ENCODE measurements around the gene TMED10.
"Not testable (repeated sequence)": the region's sequence is repeated elsewhere in the genome, so short reads cannot be mapped to it uniquely, and the experiment has no call there.

Gene TMED10

GRCh38 chr14:75127474-75127820, 49.0 kb downstream of the TMED10 start:
- not testable (repeated sequence) for H3K27me3 ChIP-seq (ENCODE audit: insufficient read depth, low read length); H3K9me3 ChIP-seq (ENCODE audit: low read length); H2AFZ ChIP-seq (ENCODE audit: low read depth, low read length); H3K4me1 ChIP-seq (ENCODE audit: insufficient read depth, low read length); H3K36me3 ChIP-seq (ENCODE audit: insufficient read depth, low read length)
- H3K4me3 ChIP-seq (ENCODE audit: low read length): peak overlapping the region; percentile 68

DNA sequence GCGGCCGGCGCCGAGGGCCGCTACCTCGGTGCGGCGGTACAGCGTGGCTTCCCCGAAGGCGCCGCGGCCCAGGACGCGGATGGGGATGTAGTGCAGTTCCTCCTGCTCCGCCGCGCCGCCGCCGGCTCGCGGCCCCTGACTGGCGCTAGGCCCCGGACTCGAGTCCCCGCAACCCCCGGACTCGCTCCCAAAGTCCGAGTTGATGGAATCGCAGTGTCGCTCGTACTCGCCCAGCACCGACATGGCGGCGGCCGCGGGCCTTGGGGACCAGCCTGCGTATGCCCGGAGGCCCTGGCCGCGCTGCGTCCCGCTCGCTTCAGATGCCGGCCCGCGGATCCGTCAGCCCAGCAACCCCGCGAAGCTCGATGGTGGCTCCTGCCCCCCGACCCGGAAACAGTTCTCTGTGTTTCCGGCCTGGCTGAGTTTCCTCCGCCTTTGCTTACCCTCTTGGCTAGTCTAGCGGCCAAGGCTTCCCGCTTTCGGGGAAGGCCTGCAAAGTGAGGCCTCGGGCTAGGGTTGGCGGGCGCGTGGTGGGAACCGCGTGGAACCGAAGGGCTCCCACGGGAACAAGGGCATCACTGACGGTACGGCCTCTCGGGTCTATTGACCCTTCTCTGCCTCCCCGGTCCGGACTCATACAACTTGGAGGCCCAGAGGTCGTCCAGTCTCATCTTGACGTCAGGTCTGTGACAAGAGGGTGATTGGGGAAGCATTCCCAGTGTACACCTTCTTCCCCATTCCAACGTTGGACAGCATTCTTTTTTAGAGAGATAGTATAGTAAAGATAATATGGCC, 49.5 kb downstream of the TMED10 start, which contains the start of gene NEK9:
TSS of gene NEK9 (minus strand) at position 370 of the 795 bp plus-strand sequence. CDS start at position 243, 127 bp downstream.
- peak within 1 kb of the TSS; percentile 49 for H2AFZ ChIP-seq (ENCODE audit: low read depth, low read length)
- H3K4me1 ChIP-seq (ENCODE audit: insufficient read depth, low read length): peaks cover 9% of the 10 kb centered on the region
- H3K36me3 ChIP-seq (ENCODE audit: insufficient read depth, low read length): no peaks in the 10 kb centered on the region
- H3K4me3 ChIP-seq (ENCODE audit: low read length): peak within 1 kb of the TSS; percentile 68
- H3K9me3 ChIP-seq (ENCODE audit: low read length): no peaks in the 10 kb centered on the region
- H3K27me3 ChIP-seq (ENCODE audit: insufficient read depth, low read length): no peaks in the 10 kb centered on the region

GRCh38 chr14:75126121-75126544, 50.3 kb downstream of the TMED10 start:
- H3K4me1 ChIP-seq (ENCODE audit: insufficient read depth, low read length): peaks cover 9% of the 10 kb centered on the region
- H3K36me3 ChIP-seq (ENCODE audit: insufficient read depth, low read length): no peaks in the 10 kb centered on the region
- peak overlapping the region; percentile 68 for H3K4me3 ChIP-seq (ENCODE audit: low read length)
- no peaks in the 10 kb centered on the region for H3K27me3 ChIP-seq (ENCODE audit: insufficient read depth, low read length)
- H3K9me3 ChIP-seq (ENCODE audit: low read length): no peaks in the 10 kb centered on the region
- no peak overlapping the region for H2AFZ ChIP-seq (ENCODE audit: low read depth, low read length)

DNA sequence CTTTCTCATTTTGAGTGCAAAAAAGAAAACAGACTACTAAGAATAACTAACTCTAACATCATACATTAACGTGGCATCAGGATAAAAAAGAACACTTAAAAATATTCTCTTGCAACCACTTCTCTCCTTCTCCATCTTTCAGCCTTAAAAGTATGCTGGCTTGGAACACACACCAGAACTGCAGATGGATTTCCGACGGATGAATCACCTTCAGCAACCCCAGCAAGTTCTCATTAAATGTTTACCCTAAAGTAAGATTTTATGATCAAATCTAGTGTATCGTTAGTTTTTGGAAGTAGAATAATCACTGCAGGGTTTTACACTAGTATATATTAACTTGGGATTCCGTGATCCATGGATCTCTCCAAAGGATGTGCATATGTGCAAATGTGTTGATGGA, 50.8 kb downstream of the TMED10 start:
- Histone ChIP-seq H3K27me3 (ENCODE audit: insufficient read depth, low read length) (no peaks in the 10 kb centered on the region), H3K9me3 (ENCODE audit: low read length) (no peaks in the 10 kb centered on the region), H3K4me3 (ENCODE audit: low read length) (peak overlapping the region; percentile 68), H3K36me3 (ENCODE audit: insufficient read depth, low read length) (no peaks in the 10 kb centered on the region), H3K4me1 (ENCODE audit: insufficient read depth, low read length) (peaks cover 9% of the 10 kb centered on the region), H2AFZ (ENCODE audit: low read depth, low read length) (no peak overlapping the region)

DNA sequence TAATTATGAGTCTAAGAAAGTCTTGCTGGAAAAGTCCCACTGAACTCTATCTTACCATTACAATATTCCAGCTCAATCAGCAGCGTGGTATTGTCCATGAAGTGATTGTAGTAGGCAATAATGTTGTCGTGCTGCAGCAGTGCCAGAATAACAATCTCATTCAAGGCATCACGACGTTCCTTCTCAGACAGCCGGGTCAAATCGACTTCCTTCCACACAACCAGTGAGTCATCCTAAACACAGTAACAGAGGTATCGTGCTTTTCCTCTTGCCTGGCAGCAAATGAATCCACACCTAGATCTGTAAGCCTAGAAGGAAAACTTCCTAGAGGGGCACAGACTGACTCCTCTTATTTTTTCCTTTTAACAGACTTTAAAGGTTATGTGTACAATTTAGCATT, 52.4 kb downstream of the TMED10 start:
- Histone ChIP-seq H3K4me3 (ENCODE audit: low read length) (no peak overlapping the region), H3K4me1 (ENCODE audit: insufficient read depth, low read length) (peaks cover 9% of the 10 kb centered on the region), H3K27me3 (ENCODE audit: insufficient read depth, low read length) (no peaks in the 10 kb centered on the region)

GRCh38 chr14:75121552-75121951, 54.9 kb downstream of the TMED10 start:
- H3K4me1 ChIP-seq (ENCODE audit: insufficient read depth, low read length): peaks cover 3% of the 10 kb centered on the region
- H3K9me3 ChIP-seq (ENCODE audit: low read length): no peaks in the 10 kb centered on the region
- H3K27me3 ChIP-seq (ENCODE audit: insufficient read depth, low read length): no peaks in the 10 kb centered on the region
- no peak overlapping the region for H3K4me3 ChIP-seq (ENCODE audit: low read length)
- peaks cover 2% of the 10 kb centered on the region for H3K36me3 ChIP-seq (ENCODE audit: insufficient read depth, low read length)
- H2AFZ ChIP-seq (ENCODE audit: low read depth, low read length): no peak overlapping the region

More for the DNA sequence above, 52.4 kb downstream of the TMED10 start:
- Histone ChIP-seq H3K9me3 (ENCODE audit: low read length) (no peaks in the 10 kb centered on the region), H3K36me3 (ENCODE audit: insufficient read depth, low read length) (no peaks in the 10 kb centered on the region), H2AFZ (ENCODE audit: low read depth, low read length) (no peak overlapping the region)

DNA sequence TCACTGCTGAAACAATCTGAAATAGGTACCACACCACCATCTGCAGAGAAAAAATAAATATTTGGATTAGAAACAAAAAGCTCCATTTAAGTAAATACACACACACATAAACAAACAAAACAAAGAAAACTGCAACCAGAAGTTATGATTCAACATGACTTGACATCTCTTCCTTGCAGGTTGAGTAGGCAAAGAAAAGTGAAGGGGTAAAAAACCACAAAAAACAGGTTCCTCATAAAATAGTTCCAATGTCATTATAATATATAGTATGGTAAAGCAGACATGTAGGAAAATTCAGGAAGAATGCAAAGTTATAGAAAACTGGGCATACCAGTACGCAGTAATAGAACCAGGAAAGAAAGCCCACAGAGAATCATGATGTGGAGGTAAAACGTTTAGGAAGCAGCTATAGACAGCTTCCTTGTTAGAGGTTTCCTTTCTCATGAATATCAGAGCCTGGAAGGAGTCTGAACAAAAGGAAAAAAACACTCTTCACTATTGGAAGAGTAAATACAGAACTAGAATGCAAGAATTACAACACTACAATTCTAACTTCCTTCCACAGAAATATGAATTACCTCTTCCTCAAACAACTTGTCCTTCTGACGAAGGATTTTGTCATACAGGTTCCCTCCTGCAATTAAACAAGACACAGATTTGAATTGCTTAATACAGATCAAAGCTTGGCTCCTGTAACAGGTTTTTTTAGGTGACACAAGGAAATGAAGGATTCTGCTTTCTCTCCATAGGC, 55.7 kb downstream of the TMED10 start:
- H2AFZ ChIP-seq (ENCODE audit: low read depth, low read length): no peak overlapping the region
- H3K4me1 ChIP-seq (ENCODE audit: insufficient read depth, low read length): peaks cover 3% of the 10 kb centered on the region
- no peaks in the 10 kb centered on the region for H3K9me3 ChIP-seq (ENCODE audit: low read length)
- no peak overlapping the region for H3K4me3 ChIP-seq (ENCODE audit: low read length)
- no peaks in the 10 kb centered on the region for H3K27me3 ChIP-seq (ENCODE audit: insufficient read depth, low read length)
- peaks cover 2% of the 10 kb centered on the region for H3K36me3 ChIP-seq (ENCODE audit: insufficient read depth, low read length)

DNA sequence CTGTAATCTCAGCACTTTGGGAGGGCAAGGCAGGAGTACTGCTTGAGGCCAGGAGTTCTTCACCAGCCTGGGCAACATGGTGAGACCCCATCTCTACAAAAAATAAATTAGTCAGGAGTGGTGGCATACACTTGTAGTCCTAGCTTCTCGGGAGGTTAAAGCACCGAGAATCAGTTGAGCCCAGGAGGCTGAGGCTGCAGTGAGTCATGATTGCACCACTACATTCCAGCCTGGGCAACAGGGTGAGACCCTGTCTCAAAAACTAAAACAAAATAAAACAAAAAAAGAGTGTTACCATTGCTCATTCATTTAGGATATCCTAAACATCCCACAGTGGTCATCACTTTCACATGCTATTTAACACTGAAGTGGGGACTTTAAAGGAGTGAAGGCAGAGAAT, 57.4 kb downstream of the TMED10 start:
- H3K4me3 ChIP-seq (ENCODE audit: low read length): no peak overlapping the region
- H3K27me3 ChIP-seq (ENCODE audit: insufficient read depth, low read length): no peaks in the 10 kb centered on the region
- no peaks in the 10 kb centered on the region for H3K4me1 ChIP-seq (ENCODE audit: insufficient read depth, low read length)
- no peaks in the 10 kb centered on the region for H3K9me3 ChIP-seq (ENCODE audit: low read length)
- no peak overlapping the region for H2AFZ ChIP-seq (ENCODE audit: low read depth, low read length)
- H3K36me3 ChIP-seq (ENCODE audit: insufficient read depth, low read length): peaks cover 10% of the 10 kb centered on the region

DNA sequence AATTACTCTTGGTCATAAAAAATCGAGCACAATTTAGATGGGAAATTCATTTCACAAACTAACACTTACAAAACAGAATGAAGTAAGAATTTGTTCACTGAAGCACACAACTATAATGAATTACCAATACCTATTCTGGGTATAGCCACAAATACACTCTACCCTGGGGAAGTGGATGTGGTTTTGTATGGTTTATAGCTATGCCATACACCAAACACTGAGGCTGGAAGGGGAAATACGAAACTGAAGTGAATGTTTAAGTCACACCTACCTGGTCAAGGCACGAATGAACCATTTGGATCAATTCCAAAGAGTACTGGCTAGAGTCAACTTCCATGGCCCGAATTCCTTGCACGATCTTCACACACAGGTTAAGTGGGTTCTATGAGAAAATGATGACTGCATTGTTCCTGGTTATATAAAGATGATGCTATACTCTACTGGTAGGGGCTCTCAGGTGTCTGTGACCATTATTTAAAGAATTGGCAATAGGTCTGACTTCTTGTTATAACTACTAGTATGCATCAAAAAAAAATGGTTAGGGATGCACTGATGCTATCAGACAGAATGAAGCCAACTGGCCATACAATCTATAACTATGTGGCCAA, 62.4 kb downstream of the TMED10 start:
- peaks cover 34% of the 10 kb centered on the region for H3K36me3 ChIP-seq (ENCODE audit: insufficient read depth, low read length)

DNA sequence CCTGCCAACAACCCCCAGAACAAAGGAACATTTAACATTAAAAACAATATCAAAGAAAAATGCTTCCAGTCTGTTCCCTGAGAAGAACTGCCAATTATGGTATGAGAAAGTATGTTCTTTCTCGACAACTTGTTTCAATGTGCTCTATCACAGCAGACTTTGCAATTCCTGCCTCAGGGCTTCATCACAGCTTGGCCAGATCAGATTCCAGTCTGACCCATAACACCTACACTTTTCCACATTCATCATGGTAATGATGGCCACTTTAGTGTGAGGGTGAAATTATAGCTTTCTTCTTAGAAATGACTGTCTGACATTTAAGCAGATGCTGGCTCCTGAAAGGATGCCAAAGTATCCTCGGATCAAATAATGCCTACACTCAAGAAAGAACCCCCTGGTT, 66.5 kb downstream of the TMED10 start:
- no peaks in the 10 kb centered on the region for H3K9me3 ChIP-seq (ENCODE audit: low read length)
- no peaks in the 10 kb centered on the region for H3K4me1 ChIP-seq (ENCODE audit: insufficient read depth, low read length)
- no peaks in the 10 kb centered on the region for H3K27me3 ChIP-seq (ENCODE audit: insufficient read depth, low read length)
- H3K36me3 ChIP-seq (ENCODE audit: insufficient read depth, low read length): peaks cover 46% of the 10 kb centered on the region
- no peak overlapping the region for H3K4me3 ChIP-seq (ENCODE audit: low read length)
- H2AFZ ChIP-seq (ENCODE audit: low read depth, low read length): no peak overlapping the region

More for the DNA sequence above, 62.4 kb downstream of the TMED10 start:
- Histone ChIP-seq H3K27me3 (ENCODE audit: insufficient read depth, low read length) (no peaks in the 10 kb centered on the region), H2AFZ (ENCODE audit: low read depth, low read length) (no peak overlapping the region), H3K4me3 (ENCODE audit: low read length) (no peak overlapping the region), H3K9me3 (ENCODE audit: low read length) (no peaks in the 10 kb centered on the region), H3K4me1 (ENCODE audit: insufficient read depth, low read length) (no peaks in the 10 kb centered on the region)

- Histone ChIP-seq H2AFZ (ENCODE audit: low read depth, low read length) (no peak overlapping the region), H3K4me1 (ENCODE audit: insufficient read depth, low read length) (no peaks in the 10 kb centered on the region), H3K36me3 (ENCODE audit: insufficient read depth, low read length) (peaks cover 36% of the 10 kb centered on the region), H3K4me3 (ENCODE audit: low read length) (no peak overlapping the region), H3K27me3 (ENCODE audit: insufficient read depth, low read length) (no peaks in the 10 kb centered on the region), H3K9me3 (ENCODE audit: low read length) (no peaks in the 10 kb centered on the region)
Measured at GRCh38 chr14:75107186-75107585, 69.2 kb downstream of the TMED10 start.

DNA sequence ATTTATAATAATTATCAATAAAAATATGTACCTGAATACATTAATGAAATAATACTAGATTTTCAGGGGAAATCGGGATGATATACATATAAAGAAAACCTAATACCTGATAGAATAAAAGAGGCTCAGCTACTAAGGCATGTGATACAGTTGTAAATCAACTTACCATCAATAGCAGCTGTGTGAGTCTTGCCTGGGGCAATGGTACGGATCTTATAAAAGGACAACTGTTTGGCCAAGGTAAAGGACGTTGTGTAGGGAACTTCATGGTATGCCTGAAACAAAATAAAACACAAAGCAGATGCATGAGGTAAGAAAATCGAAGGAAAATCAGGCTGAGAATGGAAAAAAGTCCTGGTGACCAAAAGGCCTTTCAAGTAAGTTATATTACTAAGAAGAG, 74.9 kb downstream of the TMED10 start:
- H3K4me1 ChIP-seq (ENCODE audit: insufficient read depth, low read length): no peaks in the 10 kb centered on the region
- H3K27me3 ChIP-seq (ENCODE audit: insufficient read depth, low read length): no peaks in the 10 kb centered on the region
- H3K9me3 ChIP-seq (ENCODE audit: low read length): no peaks in the 10 kb centered on the region
- H2AFZ ChIP-seq (ENCODE audit: low read depth, low read length): no peak overlapping the region
- H3K4me3 ChIP-seq (ENCODE audit: low read length): no peak overlapping the region
- H3K36me3 ChIP-seq (ENCODE audit: insufficient read depth, low read length): peaks cover 34% of the 10 kb centered on the region

- Histone ChIP-seq H3K4me1 (ENCODE audit: insufficient read depth, low read length) (no peaks in the 10 kb centered on the region), H3K27me3 (ENCODE audit: insufficient read depth, low read length) (no peaks in the 10 kb centered on the region), H3K36me3 (ENCODE audit: insufficient read depth, low read length) (peaks cover 26% of the 10 kb centered on the region), H2AFZ (ENCODE audit: low read depth, low read length) (no peak overlapping the region), H3K4me3 (ENCODE audit: low read length) (no peak overlapping the region), H3K9me3 (ENCODE audit: low read length) (no peaks in the 10 kb centered on the region)
Measured at GRCh38 chr14:75098682-75099081, 77.7 kb downstream of the TMED10 start.
